ENCODE data around the gene GMPR.
"Not testable (repeated sequence)": the region's sequence is repeated elsewhere in the genome, so short reads cannot be mapped to it uniquely, and the experiment has no call there.

GMPR gene

DNA sequence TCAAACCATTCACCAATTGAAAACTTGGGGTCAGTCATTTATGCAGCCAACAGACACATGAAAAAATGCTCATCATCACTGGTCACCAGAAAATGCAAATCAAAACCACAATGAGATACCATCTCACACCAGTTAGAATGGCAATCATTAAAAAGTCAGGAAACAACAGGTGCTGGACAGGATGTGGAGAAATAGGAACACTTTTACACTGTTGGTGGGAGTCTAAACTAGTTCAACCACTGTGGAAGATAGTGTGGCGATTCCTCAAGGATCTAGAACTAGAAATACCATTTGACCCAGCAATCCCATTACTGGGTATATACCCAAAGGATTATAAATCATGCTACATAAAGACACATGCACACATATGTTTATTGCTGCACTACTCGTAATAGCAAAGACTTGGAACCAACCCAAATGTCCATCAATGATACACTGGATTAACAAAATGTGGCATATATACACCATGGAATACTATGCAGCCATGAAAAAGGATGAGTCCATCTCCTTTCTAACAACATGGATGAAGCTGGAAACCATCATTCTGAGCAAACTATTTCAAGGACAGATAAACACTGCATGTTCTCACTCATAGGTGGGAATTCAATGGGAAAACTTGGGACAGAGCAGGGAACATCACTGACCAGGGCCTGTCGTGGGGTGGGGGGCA, 13.2 kb upstream of the GMPR start:
- DNase-seq (ENCODE audit: low read depth in 2 of 2), result not testable (repeated sequence)

DNA sequence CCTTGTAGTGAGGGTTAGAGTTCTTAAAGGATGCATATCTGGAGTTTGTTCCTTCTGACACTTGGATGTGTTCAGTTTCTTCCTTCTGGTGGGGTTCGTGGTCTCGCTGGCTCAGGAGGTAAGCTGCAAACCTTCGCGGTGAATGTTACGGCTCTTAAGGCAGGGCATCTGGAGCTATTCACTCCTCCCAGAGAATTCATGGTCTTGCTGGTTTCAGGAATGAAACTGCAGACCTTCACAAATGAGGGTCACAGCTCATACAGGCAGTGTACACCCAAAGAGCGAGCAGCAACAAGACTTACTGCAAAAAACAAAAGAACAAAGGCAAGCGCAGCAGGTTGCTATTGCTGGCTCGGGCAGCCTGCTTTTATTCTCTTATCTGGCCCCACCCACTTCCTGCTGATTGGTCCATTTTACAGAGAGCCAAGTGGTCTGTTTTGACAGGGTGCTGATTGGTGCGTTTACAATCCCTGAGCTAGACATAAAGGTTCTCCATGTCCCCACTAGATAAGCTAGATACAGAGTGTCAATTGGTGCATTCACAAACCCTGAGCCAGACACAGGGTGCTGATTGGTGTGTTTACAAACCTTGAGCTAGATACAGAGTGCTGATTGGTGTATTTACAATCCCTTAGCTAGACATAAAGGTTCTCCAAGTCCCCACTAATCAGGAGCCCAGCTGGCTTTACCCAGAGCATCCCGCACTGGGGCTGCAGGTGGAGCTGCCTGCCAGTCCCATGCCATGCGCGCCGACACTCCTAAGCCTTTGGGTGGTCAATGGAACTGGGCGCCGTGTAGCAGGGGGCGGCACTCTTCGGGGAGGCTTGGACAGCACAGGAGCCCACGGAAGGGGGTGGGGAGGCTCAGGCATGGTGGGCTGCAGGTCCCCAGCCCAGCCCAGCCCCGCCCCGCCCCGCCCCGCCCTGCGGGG, 12.0 kb upstream of the GMPR start:
- not testable (repeated sequence) for DNase-seq (ENCODE audit: low read depth in 2 of 2)

DNA sequence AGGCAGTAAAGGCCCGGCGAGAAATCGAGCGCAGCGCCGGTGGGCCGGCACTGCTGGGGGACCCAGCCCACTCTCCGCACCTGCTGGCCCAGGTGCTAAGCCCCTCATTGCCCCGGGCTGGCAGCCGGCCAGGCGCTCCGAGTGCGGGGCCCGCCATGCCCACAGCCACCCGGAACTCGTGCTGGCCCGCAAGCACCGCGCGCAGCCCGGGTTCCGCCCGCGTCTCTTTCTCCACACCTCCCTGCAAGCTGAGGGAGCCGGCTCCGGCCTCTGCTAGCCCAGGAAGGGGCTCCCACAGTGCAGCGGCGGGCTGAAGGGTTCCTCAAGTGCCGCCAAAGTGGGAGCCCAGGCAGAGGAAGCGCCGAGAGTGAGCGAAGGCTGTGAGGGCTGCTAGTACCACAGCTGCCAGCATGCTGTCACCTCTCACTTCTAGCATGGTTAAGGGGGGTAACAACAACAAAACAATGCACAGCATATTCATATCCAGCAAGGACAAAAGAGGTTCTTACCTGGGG, 11.3 kb upstream of the GMPR start:
- no peak for DNase-seq (ENCODE audit: low read depth in 2 of 2)

DNA sequence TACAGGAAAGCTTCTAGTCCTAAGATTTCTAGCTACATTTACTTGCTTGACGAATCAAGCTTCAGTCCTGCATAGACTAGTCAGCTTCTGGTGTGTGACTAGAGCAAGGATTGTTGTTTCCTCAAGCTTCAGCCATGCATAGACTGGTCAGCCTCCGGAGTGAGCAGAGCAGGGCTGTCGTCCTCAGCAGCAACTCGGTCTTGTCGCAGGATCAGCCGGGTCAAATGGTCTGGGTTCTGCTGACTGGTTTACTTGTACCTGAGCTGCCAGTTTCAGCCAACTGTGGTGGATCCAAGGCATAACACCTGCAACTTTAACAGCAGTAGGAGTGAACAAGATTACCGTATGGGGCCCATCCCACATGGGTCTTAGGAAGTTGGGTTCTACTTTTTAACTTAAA, 10.8 kb upstream of the GMPR start:
- DNase-seq (ENCODE audit: low read depth in 2 of 2), result no peak

DNA sequence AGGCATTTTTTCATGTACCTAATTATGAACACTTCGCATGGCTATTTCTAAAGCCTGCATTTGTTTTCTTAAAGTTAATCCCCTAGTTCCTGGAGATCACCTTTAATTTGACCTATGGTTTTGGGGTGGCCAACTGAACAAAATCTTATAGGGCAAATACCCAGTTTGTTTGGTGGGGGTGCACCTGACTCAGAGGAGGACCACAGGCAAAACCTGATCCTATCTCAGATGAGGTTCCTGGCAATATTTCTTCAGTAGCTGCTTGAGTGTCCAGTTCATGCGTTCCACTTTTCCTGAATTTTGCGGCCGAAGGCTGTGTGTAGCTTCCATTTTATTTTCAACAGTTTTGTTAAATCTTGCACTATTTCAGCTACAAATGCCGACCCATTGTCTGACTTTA, 10.3 kb upstream of the GMPR start:
- no peak for DNase-seq (ENCODE audit: low read depth in 2 of 2)

DNA sequence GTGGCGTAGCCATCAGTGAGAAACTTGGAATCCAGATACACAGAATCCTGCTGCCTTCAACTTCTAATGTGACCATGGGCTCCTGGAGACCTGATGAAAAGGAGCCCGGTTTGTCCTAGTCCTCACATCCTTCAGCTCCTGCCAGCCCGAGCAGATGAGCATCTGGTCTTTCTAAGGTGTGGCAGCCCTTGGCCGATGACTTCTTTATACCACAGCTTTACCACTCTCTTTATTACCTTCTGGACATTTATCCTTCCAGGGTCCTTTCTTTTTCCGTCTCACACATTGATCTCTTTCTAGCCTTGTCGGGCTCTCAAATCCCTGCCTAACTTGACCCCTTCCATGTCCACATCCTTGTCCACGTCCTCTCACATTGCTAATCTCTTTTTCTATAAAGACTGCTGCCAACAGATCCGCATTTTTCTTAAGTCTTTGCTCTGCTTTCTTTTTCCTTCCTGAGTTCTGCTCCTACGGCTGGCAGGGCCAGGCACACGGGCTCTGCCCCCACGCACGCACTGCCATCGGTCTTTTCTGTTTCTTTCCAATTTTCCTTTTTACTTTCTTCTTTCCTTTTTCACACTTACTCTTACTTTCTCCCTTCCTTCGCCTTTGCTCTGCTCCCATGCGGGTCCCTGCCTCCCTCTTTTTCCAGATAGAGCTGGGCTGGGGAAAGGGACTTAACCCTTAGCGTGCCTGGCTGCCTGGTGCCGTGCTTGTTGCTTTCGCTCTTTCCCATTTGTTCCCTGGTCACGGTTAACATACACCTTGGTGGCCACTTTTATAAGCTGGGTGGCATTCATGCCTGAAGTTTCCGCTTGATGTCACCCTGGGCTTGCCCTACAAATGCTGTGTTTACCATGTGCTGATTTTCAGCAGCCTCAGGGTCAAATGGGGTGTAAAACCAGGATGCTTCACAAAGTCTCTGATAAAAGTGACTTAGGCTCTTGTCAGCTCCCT, 9.4 kb upstream of the GMPR start:
- DNase-seq (ENCODE audit: low read depth in 2 of 2), result no peak

DNA sequence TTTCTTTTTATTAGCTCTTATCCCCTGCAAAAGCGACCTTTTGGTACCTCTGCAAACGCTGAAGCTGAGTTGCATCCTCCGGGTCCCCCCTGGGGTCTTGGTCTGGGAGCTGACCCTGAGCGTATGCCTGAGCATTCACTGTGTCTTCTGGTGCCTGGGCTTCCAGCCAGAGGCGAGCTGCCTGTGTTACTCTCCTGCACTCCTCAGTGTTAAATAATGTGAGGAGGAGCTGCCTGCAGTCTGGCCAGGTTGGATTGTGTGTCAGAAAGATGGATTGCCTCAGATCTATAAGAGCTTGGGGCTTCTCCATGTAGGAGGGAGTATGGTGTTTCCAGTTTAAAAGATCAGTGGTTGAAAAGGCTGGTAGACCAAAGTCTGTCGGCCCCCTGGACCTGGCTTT, 8.7 kb upstream of the GMPR start:
- DNase-seq (ENCODE audit: low read depth in 2 of 2), result no peak

DNA sequence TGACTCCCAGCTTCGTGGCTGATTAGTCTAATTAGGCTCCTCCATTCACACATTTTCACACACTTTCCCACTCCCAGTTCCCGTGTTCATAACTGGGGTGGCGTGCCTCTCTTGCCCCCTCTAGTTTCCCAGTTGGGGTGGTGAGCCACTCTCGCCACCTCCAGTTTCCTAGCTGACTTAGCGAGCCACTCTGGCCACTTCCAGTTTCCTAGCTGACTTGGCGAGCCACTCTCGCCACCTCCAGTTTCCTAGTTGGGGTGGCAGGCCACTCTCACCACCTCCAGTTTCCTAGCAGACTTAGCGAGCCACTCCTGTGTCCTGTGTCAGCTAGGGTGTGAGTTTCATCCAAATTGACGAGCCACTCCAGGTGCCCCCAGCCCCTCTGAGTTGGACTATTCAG, 7.4 kb upstream of the GMPR start:
- DNase-seq (ENCODE audit: low read depth in 2 of 2), result no peak

DNA sequence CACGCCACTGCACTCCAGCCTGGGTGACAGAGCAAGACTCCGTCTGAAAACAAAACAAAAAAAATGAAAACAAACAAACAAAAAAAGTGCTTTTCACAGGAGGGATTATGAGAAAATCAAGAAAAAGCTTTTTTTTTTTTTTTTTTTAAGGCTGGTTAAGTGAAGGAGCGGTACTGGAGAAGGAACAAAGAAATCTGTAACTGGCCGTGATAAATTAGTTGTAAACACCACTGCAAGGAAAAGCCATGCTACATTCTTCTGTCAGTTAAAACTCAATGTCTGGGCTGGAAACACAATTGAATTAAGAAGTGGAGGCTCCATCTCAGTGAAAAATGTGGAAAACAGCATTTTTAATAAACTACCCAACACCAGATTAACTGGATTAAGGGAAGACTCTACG, 6.3 kb upstream of the GMPR start:
- DNase-seq (ENCODE audit: low read depth in 2 of 2), result no peak

DNA sequence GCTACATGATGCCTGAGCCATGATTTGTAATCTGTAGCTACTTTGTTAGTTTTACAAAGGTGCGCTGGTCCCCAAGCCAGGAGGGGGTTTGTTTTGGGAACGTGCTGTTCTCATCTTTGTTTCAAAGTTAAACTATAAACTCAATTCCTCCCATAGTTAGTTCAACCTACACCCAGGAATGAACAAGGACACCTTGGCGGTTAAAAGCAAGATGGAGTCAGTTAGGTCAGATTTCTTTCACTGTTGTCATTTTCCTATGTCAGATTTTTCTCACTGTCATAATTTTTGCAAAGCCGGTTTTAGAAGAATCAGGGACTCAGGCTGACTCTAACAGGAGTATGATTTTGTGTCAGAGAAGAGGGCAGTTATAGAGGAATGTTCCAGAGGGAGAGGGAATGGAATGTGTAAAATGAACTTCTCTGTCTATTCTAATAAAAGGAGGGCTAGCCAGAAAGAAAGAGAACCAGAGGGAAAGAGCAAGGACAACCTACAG, 2.3 kb upstream of the GMPR start:
- DNase-seq (ENCODE audit: low read depth in 2 of 2), result no peak

DNA sequence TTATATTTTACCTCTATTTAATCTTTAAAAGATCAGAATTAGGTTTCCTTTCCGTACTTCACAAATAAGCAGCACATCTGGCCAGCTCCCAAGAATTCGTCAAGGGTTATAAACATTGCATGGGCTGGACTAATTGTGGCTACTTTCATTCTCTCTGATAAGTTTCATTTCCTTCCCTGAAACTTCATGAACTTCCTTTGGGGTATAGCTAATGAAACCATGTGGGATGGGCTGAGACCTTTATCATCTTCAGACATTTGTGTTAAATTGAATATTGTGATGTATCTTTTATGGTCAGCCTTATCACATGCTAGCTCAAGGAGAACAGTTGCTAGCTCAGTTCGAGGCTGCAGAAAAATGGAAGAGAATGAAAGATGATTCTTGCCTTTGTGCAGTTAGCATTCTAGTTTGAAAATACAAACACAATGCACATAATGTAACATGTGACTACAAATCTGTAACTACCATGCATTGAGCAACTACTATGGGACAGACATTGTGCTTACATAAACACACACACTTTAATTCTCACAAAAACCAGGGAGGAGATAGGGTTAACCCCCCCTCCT, 1.7 kb upstream of the GMPR start:
- DNase-seq (ENCODE audit: low read depth in 2 of 2), result peak; percentile 15 to 20

DNA sequence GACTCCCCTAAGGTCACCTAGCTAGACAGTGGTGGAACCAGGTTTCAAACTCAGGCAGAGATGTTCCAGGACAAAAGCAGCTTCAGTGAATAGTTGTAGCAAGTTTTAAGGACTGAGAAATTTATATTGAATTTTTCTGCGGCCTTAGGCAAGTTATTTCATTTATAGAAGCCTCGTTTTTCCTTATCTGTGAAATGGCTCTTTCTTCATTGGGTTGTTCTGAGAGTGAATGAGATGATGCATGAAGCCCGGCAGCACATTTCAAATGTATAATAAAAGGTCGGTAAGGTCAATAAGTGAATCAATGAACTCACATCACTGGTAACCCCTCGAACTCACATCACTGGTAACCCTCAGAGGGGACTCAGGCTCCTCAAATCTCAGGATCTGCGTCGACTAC, 1.1 kb upstream of the GMPR start:
- DNase-seq (ENCODE audit: low read depth in 2 of 2), result no peak

DNA sequence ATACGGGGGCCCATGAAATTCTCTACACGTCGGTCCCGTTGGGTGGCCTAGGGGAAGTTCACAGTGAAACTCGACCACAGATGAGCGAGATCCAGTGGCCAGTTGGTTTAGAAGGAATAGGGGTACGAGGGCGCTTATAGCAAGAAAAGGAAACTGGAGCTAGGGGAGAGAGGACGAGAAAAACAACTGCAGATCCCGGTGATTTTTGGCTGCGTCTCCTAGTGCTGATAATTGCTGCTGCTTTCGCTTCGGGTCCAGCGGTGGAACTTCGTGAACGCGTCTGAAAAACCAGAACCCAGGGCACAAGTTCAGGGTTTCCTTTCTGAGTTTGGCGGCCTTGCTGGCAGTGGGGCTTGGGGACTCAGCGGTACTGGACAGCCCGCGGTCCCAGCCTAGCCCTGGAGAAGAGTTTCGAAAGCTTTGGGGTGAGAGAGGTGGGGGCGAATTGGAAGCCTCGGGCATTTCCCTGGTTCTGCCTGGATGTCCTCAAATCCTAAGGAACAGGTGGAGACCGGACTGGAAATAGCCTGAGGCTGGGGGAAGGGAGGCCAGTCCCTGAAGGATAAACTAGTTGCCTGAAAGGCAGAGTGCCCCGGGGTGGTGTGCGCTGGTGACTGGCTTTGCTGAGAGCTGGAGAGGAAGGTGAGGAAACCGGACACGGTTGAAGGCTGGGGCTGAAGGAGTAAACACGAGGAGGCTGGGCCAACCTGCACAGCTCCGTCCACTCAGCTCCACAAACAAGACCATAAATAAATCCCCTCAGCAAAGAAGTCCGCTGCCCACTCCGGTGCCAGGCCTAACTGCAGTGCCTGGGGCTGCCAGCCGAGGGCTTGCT, 793 bp downstream of the GMPR start:
- DNase-seq (ENCODE audit: low read depth in 2 of 2), result no peak

DNA sequence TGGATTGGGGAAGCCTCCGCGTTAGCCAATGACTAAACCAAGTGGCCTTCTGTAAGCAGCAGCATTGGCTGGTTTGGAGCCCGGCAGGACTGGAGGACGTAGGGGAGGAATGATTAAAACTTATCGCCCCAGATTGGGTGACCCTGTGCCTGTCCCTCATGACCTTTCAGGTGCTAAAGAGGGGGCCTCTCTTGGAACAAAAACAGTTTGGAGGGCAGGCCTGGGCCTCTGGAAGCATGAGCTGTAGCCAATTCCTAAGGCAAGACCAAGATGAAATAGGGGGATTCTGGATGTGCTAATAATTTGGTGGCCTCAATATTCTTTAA, 1.4 kb downstream of the GMPR start:
- DNase-seq (ENCODE audit: low read depth in 2 of 2), result no peak

DNA sequence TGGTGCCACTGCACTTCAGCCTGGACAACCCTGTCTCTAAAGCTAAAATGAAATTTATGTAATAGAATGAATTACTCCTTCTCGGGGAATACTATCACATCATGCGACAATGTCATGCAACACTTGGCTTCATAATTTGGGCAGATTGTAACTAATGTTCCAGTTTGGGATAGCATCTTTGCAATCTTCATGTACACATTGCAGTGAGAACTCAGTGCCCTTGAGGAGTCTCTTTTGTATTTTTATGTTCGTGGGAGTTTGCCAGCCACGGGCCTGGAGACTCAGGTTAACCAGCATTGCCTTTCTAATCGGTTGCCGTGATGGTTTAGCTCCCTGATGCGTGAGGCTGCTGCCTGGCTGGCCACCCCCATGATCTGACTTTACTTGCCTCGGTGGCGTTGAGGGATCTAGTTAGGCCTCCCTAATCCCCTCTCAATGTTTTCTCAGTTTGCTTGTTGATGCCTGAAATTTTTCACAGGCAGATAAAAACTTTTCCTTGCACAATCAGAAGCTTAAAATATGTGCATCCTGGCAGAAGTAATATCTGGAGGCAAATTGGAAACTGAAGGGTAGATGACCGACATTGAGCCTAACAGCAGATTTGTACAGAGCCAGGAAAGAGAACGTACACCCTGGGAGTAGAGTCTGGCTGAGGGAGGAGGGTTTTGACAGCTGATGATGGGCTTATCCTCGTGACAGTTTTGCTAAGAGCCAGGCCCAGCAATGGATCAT, 2.4 kb downstream of the GMPR start:
- DNase-seq (ENCODE audit: low read depth in 2 of 2), result no peak

DNA sequence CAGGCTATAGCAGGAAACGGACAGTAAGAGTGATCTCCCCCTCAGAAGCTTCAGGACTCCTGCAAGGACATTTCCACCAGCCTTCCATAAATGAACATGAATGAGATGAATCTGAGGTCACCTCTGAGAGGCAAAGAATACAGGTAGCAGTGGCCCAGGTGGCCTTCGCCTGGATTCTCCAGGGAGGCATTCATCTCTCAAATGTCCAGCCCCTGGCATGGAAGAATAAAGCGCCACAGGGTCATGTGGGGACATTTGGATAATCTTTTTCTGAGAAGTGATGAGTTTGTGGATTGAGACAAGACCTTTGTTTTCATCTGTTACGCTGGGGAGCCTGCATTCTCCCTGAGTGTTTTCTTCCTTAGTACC, 2.9 kb downstream of the GMPR start:
- no peak for DNase-seq (ENCODE audit: low read depth in 2 of 2)

DNA sequence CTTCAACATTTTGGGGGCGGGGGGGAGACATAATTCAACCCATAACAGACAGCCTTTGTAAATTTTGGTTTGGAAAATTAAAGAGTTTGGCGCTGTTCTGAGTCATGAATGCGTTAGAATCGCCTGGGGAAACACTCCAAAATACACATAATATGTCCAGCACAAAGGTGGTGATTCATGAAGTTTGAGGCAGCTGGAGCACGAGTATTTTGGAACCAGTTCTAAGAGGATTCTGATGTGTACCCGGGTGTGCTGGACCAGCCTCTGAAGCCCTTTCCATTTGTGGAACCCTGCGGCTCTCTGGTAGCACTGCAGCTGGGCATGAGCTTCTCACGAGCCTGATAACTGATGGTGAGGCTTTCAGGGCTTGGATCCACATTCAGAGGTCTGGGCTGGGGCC, 4.7 kb downstream of the GMPR start:
- DNase-seq (ENCODE audit: low read depth in 2 of 2), result peak; percentile 10 to 13

DNA sequence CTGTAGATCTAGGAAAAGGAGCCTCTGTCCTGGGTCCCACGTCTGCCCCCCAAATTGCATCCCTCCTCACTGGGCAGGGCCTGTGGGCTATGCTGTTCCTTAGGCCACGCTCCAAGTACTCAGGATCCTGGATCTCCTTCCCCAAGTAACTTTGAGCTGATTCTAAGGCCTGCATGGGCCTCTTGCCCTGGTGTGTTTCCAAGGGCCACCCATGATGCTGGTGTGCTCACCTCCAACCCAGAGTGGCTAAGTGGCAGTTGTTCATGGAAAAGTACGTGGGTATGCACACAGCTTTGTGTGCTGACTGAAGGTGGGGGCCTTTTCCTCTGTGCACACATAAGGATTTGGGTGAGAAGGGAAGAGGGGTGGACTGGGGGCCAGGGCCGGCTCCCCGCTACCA, 5.3 kb downstream of the GMPR start:
- no peak for DNase-seq (ENCODE audit: low read depth in 2 of 2)

DNA sequence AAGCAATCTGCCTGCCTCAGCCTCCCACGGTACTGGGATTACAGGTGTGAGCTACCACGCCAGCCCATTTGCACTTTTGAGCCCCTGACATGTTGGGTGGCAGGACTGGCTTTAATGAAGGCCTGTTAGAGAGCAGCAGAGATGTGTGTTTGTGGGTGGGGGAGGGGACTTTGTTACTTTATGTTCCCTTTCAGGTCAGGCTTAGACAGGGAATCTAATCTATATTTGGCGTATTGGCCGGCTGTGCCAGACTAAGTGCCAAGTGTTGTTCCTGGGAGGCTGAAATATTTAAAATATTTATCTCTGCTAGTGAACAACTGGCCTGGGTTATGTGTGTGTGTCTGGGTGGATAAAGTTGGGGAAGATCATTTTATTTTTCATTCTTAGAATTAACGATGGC, 6.1 kb downstream of the GMPR start:
- DNase-seq (ENCODE audit: low read depth in 2 of 2), result no peak

DNA sequence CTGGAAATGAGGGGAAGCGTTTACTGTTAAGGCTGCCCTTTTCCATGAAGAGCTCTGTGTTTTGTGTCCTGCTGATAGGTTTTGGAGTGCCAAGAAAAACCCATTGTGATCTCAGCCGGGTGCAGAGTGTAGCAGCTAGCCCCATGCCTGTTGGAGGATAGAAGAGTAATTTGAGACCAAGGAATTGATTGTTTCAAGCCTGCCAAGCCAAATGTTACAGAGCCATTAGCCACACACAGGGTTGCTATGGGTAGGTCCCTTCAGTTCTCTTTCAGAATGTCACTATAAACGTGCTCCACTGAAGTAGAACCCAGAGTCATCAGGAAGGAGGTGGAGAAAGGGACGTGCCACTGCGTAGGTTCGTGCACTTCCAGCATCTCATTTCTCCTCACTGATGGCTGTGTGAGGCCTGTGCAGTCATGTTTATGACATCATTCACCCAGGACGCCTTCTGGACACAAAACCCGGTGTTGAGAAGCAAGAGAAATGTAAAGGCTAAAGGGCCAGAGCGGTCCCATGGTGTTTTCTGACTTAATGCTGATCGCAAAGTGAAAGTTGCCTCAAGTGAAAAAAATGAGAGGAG, 6.6 kb downstream of the GMPR start:
- no peak for DNase-seq (ENCODE audit: low read depth in 2 of 2)
